ENCODE results near the gene IMMP2L.

Gene IMMP2L

GRCh38 chr7:111012149-111012548, 550.1 kb downstream of the IMMP2L start:
- FAIRE-seq: no peak

- FAIRE-seq: no peak
Measured at GRCh38 chr7:111011520-111011919, 550.8 kb downstream of the IMMP2L start.

- FAIRE-seq: no peak
Measured at GRCh38 chr7:111010798-111011197, 551.5 kb downstream of the IMMP2L start.

GRCh38 chr7:111009526-111010040, 552.7 kb downstream of the IMMP2L start:
- no peak for FAIRE-seq

- FAIRE-seq: no peak
Measured at GRCh38 chr7:111006691-111007090, 555.6 kb downstream of the IMMP2L start.

GRCh38 chr7:111006040-111006439, 556.3 kb downstream of the IMMP2L start:
- FAIRE-seq: no peak

- FAIRE-seq: no peak
Measured at GRCh38 chr7:111005445-111005844, 556.8 kb downstream of the IMMP2L start.

GRCh38 chr7:111004310-111004901, 557.9 kb downstream of the IMMP2L start:
- FAIRE-seq: no peak

- FAIRE-seq: no peak
Measured at GRCh38 chr7:111003883-111004282, 558.4 kb downstream of the IMMP2L start.

- no peak for FAIRE-seq
Measured at GRCh38 chr7:110994028-110994967, 568.0 kb downstream of the IMMP2L start.

GRCh38 chr7:110988890-110989501, 573.3 kb downstream of the IMMP2L start:
- FAIRE-seq: no peak

- FAIRE-seq: no peak
Measured at GRCh38 chr7:110988348-110988747, 573.9 kb downstream of the IMMP2L start.

- no peak for FAIRE-seq
Measured at GRCh38 chr7:110987127-110987693, 575.1 kb downstream of the IMMP2L start.

- FAIRE-seq: no peak
Measured at GRCh38 chr7:110983822-110984456, 578.4 kb downstream of the IMMP2L start.

GRCh38 chr7:110977127-110977737, 585.1 kb downstream of the IMMP2L start:
- FAIRE-seq: no peak

GRCh38 chr7:110975486-110975885, 586.8 kb downstream of the IMMP2L start:
- FAIRE-seq: no peak

GRCh38 chr7:110974441-110974840, 587.9 kb downstream of the IMMP2L start:
- FAIRE-seq: no peak

GRCh38 chr7:110973196-110973990, 588.9 kb downstream of the IMMP2L start:
- FAIRE-seq: no peak

- FAIRE-seq: no peak
Measured at GRCh38 chr7:110964775-110965174, 597.5 kb downstream of the IMMP2L start.

- no peak for FAIRE-seq
Measured at GRCh38 chr7:110962826-110963225, 599.5 kb downstream of the IMMP2L start.

GRCh38 chr7:110962374-110962773, 599.9 kb downstream of the IMMP2L start:
- no peak for FAIRE-seq

Measured in G401.6 (cell line).